GM21717 (cell line): ENCODE measurements around the gene IFT43.

Experiments used
- ATAC-seq: cut with Tn5 transposase; IDR thresholded peaks from one replicate; pipeline ENCODE4 v1.9.1; 2021; ENCODE audit warnings: mild to moderate bottlenecking, moderate library complexity; ENCODE audit not compliant: unreplicated experiment

The IFT43 gene

DNA sequence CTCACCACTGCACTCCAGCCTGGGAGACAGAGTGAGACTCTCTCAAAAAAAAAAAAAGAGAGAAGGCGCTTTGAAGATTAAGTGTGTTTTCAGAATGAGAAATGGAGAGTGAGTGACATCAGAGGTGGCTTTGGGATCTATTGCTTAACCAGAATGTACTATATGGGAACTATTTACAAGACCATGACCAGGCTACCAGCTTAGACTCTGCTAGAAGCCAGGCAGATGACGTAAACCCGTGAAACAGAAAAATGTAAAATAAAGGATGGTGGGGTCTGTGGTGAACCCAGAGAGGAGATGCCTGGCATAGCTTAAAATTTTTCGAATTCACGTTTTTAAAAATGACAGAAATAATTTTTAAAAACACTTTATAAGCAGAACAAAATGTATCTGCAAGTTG lies 82.0 kb downstream of the IFT43 start:
- no peak for ATAC-seq

DNA sequence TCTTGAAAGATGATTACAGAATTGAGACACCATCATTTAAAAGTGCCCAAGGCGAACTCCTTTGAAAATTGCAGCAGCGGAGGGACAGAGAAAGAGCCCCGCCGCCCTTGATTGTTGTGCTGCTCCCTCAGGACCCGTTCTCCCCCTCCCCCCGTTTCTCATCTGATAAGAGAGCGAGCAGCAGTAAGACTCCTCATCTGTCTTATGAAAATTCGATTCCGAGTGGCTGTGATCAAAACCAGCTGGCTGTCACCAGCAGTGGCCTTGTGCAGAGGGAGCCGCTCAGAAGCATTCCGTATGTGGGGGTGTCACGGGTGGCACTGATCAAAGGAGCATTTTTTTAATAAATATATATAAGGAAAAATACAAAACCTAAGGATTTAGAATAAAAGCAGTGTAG lies 88.2 kb downstream of the IFT43 start:
- ATAC-seq: no peak

DNA sequence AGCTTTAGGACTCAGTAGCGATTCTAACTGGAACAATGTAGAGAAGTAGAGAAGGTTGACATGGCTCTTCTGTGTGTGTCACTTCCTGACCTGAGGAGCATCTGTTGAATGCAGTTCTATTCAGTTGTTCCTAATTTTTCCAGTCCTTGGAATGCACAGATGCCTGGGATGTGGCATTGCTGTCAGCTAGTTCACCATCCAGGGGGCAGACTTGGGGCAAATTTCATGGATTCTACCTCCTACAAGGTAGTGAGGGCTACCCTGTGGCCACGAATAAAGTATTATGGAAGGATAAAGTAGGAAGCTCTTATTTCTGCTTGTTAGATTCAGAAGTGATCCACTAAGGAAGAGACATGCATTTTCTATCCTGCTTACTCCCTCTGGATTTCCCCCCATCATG lies 91.8 kb downstream of the IFT43 start:
- ATAC-seq: no peak

DNA sequence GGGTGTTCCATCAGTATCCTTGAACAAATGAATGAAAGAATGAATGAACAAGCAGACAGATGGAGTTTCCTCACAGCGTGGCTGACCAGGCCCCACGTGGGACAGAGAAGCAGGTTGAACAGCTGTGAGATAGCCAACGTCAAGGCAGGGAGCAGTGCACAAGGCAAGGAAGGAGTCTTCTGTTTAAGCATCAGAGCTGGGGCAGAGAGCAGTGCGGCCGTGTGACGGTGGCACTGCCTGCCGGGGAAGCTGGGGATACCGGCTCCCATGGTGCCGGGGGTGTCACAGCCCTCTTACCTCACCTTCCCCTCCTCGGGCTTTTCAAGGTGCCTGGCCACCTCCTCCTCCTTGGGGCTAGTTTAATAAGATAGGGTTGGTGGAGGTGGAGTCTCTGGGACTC lies 92.9 kb downstream of the IFT43 start:
- ATAC-seq: no peak

DNA sequence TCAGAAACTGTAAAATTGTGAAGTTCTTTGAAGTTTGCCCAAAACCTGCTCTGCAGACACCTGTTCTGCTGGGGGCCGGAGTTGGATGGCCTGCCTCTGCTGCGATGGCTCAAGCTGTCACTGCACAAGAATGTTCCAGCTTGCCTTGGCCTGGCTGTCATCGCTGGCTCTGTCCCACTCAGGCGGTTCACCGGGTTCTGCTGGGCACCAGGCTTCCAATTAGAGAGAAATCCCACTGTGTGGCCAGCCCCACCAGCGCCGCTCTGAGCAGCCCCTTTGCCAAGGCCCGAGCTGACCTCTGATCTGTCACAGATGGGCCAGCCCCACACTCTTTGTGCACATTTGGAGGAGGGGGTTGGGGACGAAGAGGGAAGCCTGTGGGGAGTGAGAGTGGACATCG lies 94.5 kb downstream of the IFT43 start:
- ATAC-seq: no peak

DNA sequence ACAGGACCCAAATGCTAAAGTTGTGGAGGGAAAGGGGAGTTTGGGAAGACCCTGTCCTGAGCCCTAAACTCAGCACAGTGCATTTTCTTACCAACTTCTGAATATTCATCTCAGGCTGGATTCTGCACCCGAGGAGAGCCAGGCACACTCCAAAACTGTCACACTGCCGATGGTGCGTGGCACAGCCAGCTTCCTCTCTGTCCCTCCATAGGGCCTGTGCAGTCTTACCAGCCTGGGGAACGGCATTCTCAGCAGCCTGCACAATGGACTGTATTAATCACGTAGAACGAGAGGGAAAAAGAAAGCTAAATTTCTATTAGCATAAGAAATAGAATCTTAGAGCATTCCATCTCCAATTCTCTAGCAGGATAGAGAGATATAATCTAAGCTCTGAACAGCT lies 94.9 kb downstream of the IFT43 start:
- ATAC-seq: no peak

DNA sequence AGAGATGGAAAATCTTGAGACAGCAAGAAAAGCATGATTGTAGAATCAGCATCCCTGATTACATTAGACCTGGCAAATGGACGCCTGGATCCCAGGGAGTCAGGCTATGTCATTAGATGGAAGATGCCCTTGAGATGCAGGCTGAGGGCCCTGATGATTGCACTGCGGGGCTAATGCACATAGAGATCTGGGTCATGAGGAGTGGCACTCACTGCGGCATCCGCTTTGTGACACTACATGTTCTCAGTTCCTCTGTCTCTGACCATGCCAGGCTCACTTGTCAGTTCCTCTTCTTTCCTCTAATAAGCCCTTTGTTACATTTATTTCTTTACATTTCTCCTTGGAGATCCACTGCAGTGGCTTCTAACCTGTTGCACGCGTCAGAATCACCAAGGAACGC lies 96.1 kb downstream of the IFT43 start:
- no peak for ATAC-seq

DNA sequence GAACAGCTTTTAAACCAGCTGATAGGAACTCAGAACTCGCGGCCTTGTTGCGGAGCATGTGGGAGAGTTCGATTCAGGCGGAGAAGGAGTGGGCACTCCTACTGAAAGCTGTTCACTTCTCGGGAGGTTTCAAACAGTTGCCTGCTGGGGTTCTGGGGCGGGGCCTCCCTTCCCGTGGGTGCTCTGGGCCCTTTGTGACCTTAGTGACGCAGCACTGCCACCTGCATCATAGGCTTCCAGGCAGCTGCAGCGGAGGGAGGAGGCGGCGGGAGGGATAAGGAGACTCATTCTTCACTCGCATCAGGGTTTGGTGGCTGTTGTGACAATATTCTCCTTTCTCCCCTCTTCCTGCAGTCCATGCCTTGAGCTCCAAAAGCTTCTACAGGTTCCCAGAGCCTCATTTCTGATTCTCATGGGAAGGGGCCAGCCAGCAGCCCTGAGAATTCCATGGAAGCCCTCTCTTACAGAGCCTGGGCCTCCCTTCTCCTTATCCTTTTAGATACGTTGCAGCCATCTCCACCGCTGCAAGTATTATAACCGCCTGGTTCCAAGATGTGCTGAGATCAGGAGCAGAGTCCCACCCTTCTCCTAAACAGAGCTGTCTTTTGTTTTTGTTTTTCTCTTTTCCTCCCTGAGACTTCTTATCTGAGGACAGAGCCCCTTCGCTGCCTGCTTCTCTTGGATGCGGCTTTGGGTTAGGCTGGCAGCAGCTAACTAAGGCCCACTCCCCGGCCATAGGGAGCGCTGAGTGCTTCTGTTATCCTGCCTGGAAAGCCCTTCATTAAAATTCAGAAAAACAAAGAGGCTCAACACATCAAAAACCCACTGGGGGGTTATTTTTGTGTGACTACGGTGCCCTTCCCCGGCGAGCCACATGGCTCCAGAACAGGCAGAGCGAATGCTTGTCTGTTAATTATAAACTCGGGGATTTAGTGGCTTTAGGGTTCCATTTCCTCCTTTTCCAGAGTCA lies 98.5 kb downstream of the IFT43 start:
- ATAC-seq: no peak

DNA sequence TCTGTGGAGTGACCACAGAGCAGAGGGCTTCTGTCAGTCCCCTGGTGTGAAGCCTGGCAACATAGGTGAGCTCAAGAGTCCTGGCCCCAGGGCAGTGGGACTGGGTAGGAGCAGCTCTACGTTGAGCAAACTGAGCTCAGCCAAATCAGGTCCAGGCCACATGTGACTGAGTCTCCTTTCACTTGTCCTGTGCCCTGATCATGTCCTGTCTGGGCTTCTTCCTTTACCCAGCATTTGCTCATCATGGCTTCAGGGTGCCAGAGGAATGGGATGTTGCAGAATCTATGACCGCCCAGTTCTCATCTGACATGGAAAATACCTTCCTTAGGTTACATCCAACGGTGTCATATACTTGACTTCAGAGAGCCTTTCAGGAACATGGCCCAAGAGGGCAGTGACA lies 99.8 kb downstream of the IFT43 start:
- no peak for ATAC-seq

DNA sequence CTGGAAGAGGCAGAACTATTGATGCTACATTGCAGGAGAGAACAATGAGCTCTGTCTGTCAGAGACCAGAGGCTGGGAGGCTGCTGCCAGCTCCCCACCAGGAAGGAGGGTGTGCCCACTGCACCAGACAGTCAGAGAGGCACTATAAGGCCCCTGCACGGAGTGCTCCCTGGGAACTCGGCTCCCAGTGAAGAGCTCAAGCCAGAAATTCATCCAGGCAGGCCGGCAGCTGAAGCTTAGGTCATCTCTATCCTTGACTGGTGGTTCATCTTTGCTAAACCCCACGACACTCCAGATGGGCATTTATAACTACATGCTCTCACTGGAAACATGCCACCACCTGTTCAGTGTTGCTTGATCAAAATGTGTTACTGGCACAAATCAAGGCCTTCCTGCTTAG lies 101.1 kb downstream of the IFT43 start:
- no peak for ATAC-seq

DNA sequence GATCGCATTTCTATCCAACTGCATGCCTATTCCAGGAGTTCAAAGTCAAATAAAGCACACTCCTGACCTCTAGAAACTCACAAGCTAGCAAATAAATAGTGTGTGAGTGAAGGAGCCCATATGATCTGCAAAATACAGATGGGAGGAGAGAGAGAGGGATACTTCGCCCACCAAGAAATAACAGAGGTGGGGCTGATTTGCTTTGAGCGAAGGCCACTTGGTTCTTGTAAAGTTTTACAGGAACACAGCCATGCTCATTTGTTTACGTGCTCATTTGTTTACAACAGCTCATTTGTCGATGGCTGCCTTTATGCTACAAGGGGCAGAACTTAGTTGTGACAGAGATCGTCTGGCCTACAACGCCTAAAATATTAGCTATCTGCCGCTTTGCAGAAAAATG lies 102.8 kb downstream of the IFT43 start:
- no peak for ATAC-seq

DNA sequence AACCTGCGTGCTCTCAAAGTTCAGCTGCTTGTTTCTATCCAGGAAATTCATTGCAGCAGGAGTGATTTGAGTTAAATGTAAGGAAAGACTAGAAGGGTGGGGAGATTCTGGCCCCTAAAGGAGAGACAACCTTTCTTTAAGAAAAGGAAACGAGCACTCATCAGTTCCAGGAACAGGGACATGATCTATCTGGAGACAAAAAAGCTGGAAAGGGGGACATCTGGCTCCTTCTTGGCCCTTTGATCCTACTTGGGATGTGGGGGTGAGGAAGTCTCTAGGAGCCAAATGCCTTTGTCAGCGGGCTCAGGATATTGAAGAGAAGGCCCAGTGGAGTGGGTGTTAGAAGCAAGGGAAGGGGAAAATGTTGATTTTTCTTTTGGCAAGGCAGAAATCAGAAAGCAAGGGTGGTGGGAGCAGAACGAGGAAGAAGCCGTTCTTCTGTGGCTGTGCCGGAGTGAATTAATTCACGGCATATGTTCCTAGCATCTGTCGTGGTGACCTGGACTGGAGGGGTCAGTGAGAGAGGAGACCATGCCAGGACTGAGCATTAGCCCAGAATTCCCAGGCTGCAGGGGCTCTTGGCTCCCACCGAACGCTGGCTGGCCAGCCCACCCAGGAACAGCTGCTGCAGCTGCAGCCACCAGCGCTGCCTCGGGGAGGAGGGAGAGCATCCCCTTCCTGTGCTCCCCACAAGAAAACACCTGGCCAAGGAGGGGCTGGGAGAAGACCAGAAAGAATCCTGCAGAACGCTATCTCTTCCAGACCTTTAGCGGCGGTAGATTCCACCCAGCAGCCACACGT lies 103.4 kb downstream of the IFT43 start:
- no peak for ATAC-seq

DNA sequence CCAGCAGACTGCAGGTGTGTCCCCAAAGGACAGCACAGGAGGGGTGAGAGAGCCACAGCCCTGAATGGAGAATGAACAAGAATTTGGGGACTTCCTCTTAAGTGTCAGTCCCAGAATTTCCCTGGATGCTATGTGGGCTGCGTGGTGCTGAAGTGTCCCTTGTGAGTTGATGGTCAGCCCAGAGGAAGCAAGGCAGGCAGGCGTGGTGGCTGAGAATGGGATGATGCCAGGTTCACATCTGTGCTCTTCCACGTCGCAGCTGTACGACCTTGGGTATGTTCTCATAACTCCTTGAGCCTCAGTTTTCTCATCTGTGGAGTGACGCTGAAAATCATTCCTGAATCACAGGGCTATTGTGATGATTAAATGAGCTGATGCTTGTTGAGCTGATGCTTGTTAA lies 104.0 kb downstream of the IFT43 start:
- no peak for ATAC-seq

DNA sequence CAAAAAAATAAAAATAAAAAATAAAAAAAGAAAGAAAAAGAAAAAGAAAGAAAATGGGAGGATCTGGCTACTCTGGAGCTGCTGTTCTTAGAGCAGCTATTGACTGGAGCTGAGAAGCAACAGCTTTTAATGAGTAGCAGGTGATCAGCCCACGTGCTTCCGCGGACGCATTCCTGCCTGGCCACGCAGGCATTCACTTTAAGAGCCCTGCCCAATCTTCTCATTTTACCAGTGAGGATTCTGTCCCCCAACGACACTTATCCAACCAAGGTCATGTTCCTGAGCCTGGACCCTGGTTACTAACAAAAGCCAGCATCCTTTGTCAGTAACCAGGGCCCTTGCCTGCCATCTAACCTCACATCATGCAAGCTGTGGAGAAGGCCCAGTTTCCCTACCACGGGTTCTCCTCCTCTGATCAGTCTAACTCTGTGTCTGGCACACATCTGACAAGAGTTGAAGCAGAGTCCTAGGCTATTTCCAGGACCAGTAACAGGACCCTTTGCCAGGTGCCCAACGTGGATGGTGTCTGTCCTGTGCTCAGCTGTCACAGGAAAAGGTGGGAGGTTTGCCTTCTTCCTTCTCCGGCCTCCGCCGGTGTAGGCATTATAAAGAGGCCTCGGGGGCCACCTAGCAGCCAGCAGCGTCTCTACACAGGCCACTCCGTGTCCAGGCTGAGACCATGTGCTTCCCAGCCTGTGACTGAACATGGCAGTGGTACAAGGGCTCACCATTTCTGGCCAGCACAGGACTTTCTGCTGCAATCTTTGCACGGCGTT lies 105.2 kb downstream of the IFT43 start:
- no peak for ATAC-seq

DNA sequence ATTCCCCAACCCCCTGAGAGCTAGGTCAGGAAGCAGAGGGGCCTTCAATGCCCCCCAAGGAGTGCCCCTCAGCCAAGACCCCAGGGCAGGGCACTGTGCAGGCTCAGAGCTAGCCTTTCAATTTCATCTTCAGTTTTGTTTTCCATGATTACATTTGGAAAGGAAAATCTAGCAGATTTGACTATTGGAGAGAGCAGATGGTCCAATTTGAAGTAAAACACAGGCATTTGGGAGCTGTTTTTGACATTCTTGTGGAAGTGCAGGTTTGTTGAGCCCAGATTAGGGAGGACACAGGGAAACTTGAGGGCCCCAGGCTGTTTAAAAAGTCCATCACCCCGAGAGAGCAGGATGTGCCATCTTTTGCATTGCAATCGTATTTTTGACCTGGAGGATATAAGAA lies 107.5 kb downstream of the IFT43 start:
- no peak for ATAC-seq

DNA sequence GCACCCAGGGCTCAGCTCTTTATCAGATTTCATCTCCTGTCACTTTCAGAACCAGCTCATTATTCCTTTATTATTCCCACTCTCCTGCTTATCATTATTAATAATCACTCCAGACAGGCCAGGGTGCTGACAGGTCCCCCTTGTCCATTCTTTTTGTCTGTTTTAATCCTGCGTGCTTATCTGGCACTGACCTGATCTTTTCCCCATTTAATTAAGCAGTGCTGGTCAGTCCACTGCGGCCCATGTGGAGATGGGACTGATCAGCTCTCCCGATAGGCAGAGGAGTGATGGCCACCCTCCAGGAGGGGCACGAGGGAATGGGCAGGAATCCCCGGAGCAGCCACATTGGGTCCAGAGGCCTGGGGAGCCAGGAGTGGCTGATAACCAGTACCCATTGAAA lies 110.7 kb downstream of the IFT43 start:
- no peak for ATAC-seq

DNA sequence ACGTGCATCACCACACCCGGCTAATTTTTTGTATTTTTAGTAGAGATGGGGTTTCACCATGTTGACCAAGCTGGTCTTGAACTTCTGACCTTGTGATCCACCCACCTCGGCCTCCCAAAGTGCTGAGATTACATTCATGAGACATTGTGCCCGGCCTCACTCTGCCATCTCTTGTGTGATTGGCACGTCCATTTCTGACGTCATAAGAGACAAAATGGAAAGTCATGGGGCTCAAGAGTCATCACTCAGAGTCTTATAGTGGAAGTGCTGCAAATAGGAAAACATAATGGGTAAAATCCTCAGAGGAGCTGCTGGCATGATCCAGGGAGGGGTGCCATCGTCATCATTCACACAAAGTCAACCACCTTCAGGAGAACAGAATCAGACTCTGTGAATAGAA lies 112.0 kb downstream of the IFT43 start:
- ATAC-seq: no peak

DNA sequence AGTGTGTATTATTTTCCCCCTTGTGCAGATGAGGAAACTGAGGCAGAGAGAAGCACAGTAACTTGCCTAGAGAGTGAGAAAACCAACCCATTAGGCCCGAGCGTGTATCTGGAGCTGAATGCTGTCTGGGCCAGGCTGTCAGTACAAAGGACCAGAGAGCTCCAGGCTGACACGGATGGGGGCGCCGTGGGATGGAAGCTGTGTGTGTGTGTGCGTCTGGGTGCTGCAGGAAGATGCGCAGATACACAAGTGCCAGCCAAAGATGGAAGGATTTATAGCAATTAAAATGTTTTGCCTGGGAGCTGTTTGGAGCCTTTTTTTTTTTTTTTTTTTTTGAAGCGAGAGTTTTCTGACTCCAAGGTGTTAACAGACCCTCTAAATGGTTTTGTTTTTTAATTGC lies 112.5 kb downstream of the IFT43 start:
- no peak for ATAC-seq

DNA sequence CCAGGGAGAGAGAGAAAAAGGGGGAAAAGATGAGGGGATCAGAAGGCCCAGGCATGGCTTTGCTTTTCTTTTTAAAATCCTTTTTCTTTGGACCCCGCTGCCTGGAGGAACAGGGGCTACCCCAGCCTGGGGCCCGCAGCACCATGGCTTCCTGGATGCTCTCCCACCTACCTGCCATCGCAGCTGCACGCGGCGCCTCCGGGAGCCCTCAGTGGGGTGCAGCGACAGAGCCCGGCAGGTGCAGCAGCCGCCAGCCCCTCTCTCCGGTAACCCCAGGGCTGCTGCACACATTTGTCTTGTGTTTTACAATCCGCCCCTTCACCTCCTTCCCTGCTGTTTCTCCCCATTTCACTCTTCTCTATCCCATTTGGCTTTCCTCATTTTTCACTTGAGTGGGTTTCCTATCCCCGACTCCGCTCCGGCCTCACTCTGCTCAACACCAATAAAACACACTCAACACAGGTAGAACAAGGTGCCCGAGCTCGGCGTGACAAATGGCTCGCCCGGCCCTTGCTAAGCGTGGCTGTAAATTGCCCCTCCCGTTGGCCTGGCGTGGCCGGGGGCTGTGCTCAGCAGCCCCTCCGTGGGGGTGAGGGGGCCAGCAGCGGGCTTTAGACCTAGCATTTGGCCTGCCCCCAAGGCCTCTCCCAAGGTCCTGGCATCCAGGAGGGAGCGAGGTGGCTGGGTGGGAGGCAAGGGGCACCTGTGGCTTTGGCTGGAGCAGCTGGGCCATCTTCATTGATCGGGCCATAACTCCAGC lies 113.5 kb downstream of the IFT43 start:
- ATAC-seq: no peak

DNA sequence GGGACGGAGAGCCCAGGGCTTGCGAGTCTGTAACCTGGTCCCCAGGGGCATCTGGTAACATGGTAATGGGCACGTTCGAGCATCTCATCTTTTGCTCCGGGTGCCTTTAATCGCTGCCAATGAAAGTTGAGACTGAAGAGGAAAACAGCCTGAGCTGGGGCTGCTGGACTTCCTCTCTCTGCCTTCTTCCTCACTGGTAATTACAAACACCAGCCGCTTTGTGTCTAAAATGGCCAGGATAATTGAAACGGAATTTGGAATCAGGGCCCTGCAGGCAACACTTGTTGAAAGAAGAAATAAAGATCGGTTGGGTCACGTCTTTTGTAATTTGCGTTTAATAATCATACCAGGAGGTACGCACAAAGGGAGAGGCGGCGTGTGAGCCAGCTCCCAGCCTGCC lies 114.7 kb downstream of the IFT43 start:
- ATAC-seq: no peak
